Brain microvascular endothelial cell (primary cell): Measurements from ENCODE around the gene OSBPL5.

ENCODE experiments used
- DNase-seq: peaks from one replicate; pipeline ENCODE4 v3.0.0-alpha.2; 2020
- H3K27ac ChIP-seq: fragments of 250-450 bp; sonication (Bioruptor Pico); 2 replicates; pipeline ENCODE4 v1.5.1; 2020; ENCODE audit warnings: mild to moderate bottlenecking, moderate library complexity
- H3K27me3 ChIP-seq: fragments of 250-450 bp; sonication (Bioruptor Pico); replicated peaks from 2 replicates; pipeline ENCODE4 v1.5.1; 2020; ENCODE audit warnings: mild to moderate bottlenecking
- H3K36me3 ChIP-seq: fragments of 250-450 bp; sonication (Bioruptor Pico); replicated peaks from 2 replicates; pipeline ENCODE4 v1.5.1; 2020; ENCODE audit warnings: mild to moderate bottlenecking
- H3K4me3 ChIP-seq: 2 replicates; pipeline ENCODE4 v1.5.1; 2011; ENCODE audit warnings: low read depth, mild to moderate bottlenecking, control low read depth, low read length, moderate library complexity
- CTCF ChIP-seq: IDR thresholded peaks from 2 replicates; pipeline ENCODE4 v1.5.1; 2011; ENCODE audit warnings: low read depth, mild to moderate bottlenecking, moderate library complexity, low read length, control low read depth, inconsistent platforms; ENCODE audit errors: missing control alignments
- in situ Hi-C: cut with HindIII; loops from 2 replicates; pipeline ENCODE4 v1.10.0; 2017; ENCODE audit warnings: low sequenced_read_pairs, low pct_ligation_motif_present

Gene OSBPL5

DNA sequence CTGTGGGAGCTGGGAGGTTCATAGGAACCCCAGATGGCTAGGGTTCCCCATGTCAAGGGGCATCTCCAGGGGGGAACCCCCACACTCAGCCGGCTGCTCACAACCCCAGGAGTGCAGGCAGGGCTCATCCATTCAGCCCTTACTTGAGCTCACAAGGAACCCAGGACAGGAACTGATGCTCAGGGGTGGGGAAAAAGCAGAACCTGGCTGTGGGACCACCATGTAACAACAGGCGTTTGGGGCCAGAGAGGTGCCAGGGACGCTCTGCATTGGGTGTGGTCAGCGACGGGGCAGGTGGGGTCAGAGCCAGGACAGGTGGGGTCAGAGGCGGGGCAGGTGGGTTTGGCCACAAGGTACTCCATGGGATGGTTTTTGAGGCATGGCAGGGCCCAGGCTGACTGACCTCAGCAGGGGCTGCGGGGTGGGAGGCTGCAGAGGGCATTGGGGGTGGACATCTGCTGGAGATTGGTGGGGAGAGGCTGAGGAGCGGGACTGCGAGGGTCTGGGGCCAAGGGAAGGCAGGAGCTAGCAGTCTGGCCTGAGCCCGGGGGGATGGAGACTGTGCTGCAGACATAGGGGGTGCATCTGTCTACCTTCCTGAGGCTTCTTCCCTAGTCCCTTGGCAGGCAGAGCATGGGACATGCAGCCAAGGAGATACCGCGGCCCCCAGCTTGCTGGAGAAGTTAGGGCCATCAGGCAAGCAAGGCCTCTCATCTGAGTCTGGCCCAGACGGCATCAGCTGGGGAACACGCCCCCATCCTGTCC lies 73.8 kb downstream of the OSBPL5 start:
- in situ Hi-C loops, result no loop called here
- H3K27ac ChIP-seq, result no peak overlapping the region
- no peak for DNase-seq
- H3K36me3 ChIP-seq, result peaks cover 2% of the 10 kb centered on the region
- TF ChIP-seq CTCF, result no peak
- H3K4me3 ChIP-seq, result no peak overlapping the region
- H3K27me3 ChIP-seq, result no peaks in the 10 kb centered on the region

DNA sequence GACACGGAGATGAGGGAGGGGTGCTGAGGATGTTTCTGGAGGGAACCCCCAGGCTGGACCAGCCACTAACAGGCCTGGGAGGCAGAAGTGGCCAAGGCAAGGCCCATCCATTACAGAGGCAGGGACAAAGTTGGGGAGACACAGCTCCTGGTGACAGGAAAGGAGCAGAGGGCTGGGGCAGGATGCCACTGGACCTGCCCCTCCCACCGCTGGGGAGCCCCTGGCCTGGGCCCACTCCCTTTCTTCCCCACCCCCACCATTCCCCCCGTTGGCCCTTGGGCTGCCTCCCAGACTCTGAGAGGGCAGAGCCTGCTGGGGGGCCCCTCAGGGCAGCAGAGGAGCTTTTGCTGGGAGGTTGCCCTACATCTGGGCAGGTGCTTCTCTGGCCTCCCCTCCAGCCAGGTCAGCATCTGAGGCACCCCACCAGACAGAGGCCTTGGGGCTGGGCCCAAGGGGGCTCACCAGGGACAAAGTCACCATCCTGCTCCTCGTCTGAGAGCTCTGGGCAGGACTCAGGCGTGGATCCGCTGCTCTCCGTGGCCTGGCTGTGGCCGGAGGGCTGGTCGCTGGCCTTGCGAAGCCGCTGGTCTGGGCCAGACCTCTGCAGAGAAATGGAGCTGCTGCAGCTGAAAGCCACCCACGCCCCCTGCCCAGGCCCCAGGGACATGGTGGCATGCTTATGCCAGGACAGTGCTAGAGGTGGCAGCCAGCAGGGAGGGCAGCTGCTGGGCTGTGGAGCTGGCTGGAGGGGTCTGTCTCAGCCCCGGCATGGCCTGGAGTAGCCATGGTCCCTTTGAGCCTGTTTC lies 74.8 kb downstream of the OSBPL5 start:
- no peak overlapping the region for H3K4me3 ChIP-seq
- no peaks in the 10 kb centered on the region for H3K27me3 ChIP-seq
- H3K36me3 ChIP-seq, result peaks cover 2% of the 10 kb centered on the region
- no peak overlapping the region for H3K27ac ChIP-seq
- TF ChIP-seq CTCF, result no peak
- in situ Hi-C loops, result no loop called here
- no peak for DNase-seq

- in situ Hi-C loops, result no loop called here
- Histone ChIP-seq H3K27me3 (no peaks in the 10 kb centered on the region), H3K36me3 (peaks cover 2% of the 10 kb centered on the region), H3K4me3 (no peak overlapping the region), H3K27ac (no peak overlapping the region)
- TF ChIP-seq CTCF, result no peak
- no peak for DNase-seq
Observed at GRCh38 chr11:3089236-3090061, 75.7 kb downstream of the OSBPL5 start.

DNA sequence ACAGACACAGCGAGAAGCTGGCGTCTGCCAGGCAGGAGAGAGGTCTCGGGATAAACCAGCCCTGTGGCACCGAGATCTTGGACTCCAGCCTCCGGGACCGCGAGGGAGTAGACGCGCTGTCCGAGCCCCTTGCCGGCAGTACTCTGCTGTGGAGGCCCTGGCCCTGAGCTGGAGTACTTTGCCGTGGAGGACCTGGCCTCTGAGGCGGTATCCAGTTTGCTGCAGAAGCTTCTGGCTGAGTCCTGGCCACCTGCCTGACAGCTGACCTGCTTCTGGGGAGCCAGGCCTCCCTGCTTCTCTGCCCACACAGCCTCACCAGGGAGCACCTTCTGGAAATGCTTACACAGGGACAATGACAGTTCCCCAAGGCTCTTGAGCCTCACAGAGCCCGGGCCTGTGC lies 76.3 kb downstream of the OSBPL5 start:
- in situ Hi-C loops, result no loop called here
- Histone ChIP-seq H3K36me3 (no peaks in the 10 kb centered on the region), H3K4me3 (no peak overlapping the region), H3K27ac (no peak overlapping the region), H3K27me3 (no peaks in the 10 kb centered on the region)
- TF ChIP-seq CTCF, result no peak
- DNase-seq, result no peak

DNA sequence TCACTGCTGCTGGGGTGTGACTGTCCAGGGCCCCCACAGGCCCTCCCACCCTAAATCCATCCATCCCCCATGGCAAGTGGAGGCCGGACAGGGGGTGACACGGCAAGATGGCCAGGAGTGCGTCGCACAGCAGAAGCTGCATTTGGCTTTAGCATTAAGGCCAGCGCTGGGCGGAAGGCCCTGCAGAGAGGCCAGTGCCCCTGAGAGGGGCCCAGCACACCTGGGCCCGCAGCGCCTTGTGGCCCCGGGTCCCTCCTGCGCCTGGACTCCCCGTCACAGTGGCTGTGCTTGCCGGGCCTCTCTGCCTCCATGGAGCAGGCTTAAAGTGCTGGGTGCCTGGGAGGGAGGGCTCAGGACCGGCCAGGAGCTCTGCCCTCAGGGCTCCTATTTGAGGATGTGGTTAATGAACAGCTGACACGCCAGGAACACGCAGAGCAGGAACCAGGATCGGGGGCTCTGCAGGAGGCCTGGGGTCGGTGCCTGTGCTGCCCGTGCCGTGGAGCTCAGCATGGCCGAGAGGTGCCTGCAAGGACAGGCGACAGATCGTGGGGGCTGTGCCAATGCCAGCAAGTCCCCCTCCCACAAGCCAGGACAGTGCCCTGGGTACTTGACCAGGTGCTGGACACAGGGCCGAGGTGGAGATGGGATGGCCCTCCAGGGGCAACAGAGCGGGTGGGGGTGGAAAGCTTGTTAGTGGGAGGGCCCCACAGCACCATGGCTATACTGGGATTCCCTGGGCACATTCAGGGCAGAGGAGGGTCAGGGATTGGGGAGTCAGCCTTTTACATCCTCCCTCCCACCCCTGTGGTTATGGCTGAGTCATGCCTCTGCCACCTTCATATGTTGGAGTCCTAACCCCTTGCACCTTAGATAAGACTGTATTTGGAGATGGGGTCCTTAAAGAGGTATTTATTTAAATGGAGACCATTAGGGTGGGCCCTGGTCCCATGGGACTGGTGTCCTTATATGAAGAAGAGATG lies 77.0 kb downstream of the OSBPL5 start:
- Histone ChIP-seq H3K27ac (no peak overlapping the region), H3K4me3 (no peak overlapping the region), H3K36me3 (no peaks in the 10 kb centered on the region), H3K27me3 (no peaks in the 10 kb centered on the region)
- TF ChIP-seq CTCF, result no peak
- in situ Hi-C loops, result no loop called here
- DNase-seq, result no peak
